RWPE1 (cell line): ENCODE data around the gene VMP1.
A peak's percentile ranks its signal among the peaks of the same experiment; 100 is the strongest.
"Not testable (repeated sequence)": the region's sequence is repeated elsewhere in the genome, so short reads cannot be mapped to it uniquely, and the experiment has no call there.

Experiments
- CTCF ChIA-PET: fragments of 350-600 bp; sonication (Branson Sonifier 250); formaldehyde crosslinking; extraction: SDS; loops from one replicate; lab custom pipeline; 2021; lab: Yijun Ruan, JAX
- POLR2A ChIA-PET: fragments of 400-600 bp; formaldehyde crosslinking; extraction: SDS; loops from one replicate; lab custom pipeline; 2020; ENCODE audit warnings: antibody characterized with exemption; ENCODE audit not compliant: low non-redundant PET; lab: Yijun Ruan, JAX
- DNase-seq: peaks from one replicate; pipeline ENCODE4 v3.0.0; 2012; ENCODE audit warnings: low spot score
- H3K27ac ChIP-seq: fragments of 450-650 bp; 2 replicates; pipeline ENCODE4 v1.5.1; 2017
- CTCF ChIP-seq: fragments of 450-650 bp; conservative IDR thresholded peaks from 2 replicates; pipeline ENCODE4 v1.5.1; 2017; ENCODE audit warnings: low read depth, mild to moderate bottlenecking

VMP1 gene

GRCh38 chr17:59790910-59791309 lies 83.5 kb downstream of the VMP1 start:
- DNase-seq, result no peak
- no peak for TF ChIP-seq CTCF
- peak overlapping the region; percentile 65 for H3K27ac ChIP-seq
- CTCF ChIA-PET, result no interaction called here
- POLR2A ChIA-PET, result no interaction called here

- ChIA-PET POLR2A (no interaction called here), CTCF (interaction anchor here (0.6 kb wide), 1 partner anchor 36 kb away, joined by 4 read pairs; no protein-coding TSS in a partner anchor)
- TF ChIP-seq CTCF, result no peak
- peak overlapping the region; percentile 38 for H3K27ac ChIP-seq
- DNase-seq, result no peak
These were observed 84.4 kb downstream of the VMP1 start for GRCh38 chr17:59791603-59792457.

DNA sequence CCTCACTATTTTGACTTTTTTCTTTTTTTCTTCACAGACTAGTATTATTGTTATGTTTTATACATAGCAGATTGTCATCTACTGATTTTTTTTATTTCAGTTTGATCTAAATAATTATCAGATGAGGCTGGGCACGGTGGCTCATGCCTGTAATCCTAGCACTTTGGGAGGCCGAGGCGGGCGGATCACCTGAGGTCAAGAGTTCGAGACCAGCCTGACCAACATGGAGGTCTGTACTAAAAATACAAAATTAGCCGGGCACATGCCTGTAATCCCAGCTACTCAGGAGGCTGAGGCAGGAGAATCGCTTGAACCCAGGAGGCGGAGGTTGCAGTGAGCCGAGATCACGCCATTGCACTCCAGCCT lies 85.0 kb downstream of the VMP1 start:
- POLR2A ChIA-PET, DNase-seq: not testable (repeated sequence)
- CTCF ChIA-PET, result interaction anchor here (0.6 kb wide), 1 partner anchor 36 kb away, joined by 4 read pairs; no protein-coding TSS in a partner anchor
- H3K27ac ChIP-seq, result peak overlapping the region; percentile 35

- DNase-seq, result no peak
- ChIA-PET CTCF (no interaction called here), POLR2A (no interaction called here)
- no peak for TF ChIP-seq CTCF
- H3K27ac ChIP-seq, result peak overlapping the region; percentile 35
These were observed 85.8 kb downstream of the VMP1 start for GRCh38 chr17:59793205-59793604.

- no peak for DNase-seq
- CTCF ChIA-PET, result interaction anchor here (0.7 kb wide), 1 partner anchor 41 kb away, joined by 3 read pairs; no protein-coding TSS in a partner anchor
- POLR2A ChIA-PET, result interaction anchor here (0.5 kb wide), 1 partner anchor 10 kb away, joined by 10 read pairs; no protein-coding TSS in a partner anchor
- no peak overlapping the region for H3K27ac ChIP-seq
- no peak for TF ChIP-seq CTCF
These were observed 88.7 kb downstream of the VMP1 start for GRCh38 chr17:59796138-59796537.

DNA sequence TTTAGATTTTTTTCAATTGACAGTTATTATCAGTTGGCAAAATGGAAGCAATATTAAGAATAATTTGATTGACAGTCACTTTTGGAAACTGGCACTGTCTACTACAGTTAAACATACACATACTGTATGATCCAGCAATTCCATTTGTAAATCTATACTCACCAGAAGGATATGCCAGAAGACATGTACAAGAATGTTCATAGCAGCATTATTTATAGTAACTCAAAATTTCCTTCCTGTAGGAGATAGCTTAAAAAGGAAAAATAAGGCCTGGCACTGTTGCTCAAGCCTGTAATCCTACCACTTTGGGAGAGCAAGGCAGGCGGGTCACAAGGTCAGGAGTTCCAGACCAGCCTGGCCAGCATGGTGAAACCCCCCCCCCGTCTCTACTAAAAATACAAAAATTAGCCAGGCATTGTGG lies 89.3 kb downstream of the VMP1 start:
- no peak for DNase-seq
- no peak for TF ChIP-seq CTCF
- ChIA-PET POLR2A (no interaction called here), CTCF (interaction anchor here (0.7 kb wide), 2 partner anchors 26 to 41 kb away, joined by 3 read pairs; no protein-coding TSS in a partner anchor)
- H3K27ac ChIP-seq, result peak overlapping the region; percentile 49

DNA sequence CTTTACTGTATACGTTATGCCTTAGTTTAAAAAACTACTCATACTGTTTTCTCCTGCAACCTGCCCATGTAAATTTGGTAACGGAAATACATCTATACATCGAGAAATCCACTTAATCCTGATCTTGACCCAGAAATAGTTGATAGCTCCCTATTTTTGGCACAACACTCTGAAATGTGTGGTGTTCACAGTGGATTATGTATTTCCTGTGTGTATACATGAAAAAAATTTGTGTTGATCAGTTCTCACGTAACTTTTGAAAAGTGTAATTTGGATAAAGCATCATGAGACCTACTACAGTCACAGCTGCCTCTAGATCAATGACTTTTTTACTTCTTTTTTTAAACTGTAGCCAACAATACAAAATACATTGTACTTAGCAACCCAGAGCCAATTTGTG lies 90.7 kb downstream of the VMP1 start:
- POLR2A ChIA-PET, result no interaction called here

More for the DNA sequence above, 90.7 kb downstream of the VMP1 start:
- peak overlapping the region; percentile 47; the same call in 1 of the 2 replicates for H3K27ac ChIP-seq
- DNase-seq, result no peak
- CTCF ChIA-PET, result interaction anchor here (0.6 kb wide), 1 partner anchor 15 kb away, joined by 3 read pairs; no protein-coding TSS in a partner anchor
- no peak for TF ChIP-seq CTCF
